ENCODE results near the gene ZNF774.

GRCh38 chr15:90394748-90395442 lies 42.8 kb downstream of the ZNF774 start:
- TF ChIP-seq, protein P1, sequence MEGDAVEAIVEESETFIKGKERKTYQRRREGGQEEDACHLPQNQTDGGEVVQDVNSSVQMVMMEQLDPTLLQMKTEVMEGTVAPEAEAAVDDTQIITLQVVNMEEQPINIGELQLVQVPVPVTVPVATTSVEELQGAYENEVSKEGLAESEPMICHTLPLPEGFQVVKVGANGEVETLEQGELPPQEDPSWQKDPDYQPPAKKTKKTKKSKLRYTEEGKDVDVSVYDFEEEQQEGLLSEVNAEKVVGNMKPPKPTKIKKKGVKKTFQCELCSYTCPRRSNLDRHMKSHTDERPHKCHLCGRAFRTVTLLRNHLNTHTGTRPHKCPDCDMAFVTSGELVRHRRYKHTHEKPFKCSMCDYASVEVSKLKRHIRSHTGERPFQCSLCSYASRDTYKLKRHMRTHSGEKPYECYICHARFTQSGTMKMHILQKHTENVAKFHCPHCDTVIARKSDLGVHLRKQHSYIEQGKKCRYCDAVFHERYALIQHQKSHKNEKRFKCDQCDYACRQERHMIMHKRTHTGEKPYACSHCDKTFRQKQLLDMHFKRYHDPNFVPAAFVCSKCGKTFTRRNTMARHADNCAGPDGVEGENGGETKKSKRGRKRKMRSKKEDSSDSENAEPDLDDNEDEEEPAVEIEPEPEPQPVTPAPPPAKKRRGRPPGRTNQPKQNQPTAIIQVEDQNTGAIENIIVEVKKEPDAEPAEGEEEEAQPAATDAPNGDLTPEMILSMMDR (IDR thresholded peaks at IDR 0.05), result no peak
- TF ChIP-seq POLR2A (IDR thresholded peaks at IDR 0.05) (no peak), POLR2AphosphoS5 (IDR thresholded peaks at IDR 0.05) (no peak)
